ENCODE data around the gene TPCN2. TPM values are rescaled to one million over a fixed set of nuclear protein-coding genes. Genes with fewer than 3 reads are reported as not detected.

The TPCN2 gene
- total RNA-seq, 4 donors from 2014 or later = 12.2 to 30.7 (median 17.6) TPM

GRCh38 chr11:69114362-69114761 lies 65.6 kb downstream of the TPCN2 start:
- no peak for TF ChIP-seq CTCF (IDR thresholded peaks at IDR 0.05; ENCODE audit: low read depth)

GRCh38 chr11:69114811-69115523 lies 66.2 kb downstream of the TPCN2 start:
- TF ChIP-seq CTCF (IDR thresholded peaks at IDR 0.05; ENCODE audit: low read depth) = no peak

- no peak for TF ChIP-seq CTCF (IDR thresholded peaks at IDR 0.05; ENCODE audit: low read depth)
These were observed 67.1 kb downstream of the TPCN2 start for GRCh38 chr11:69115586-69116560.

GRCh38 chr11:69116671-69117070 lies 67.9 kb downstream of the TPCN2 start:
- no peak for TF ChIP-seq CTCF (IDR thresholded peaks at IDR 0.05; ENCODE audit: low read depth)

- TF ChIP-seq CTCF (IDR thresholded peaks at IDR 0.05; ENCODE audit: low read depth) = no peak
These were observed 70.5 kb downstream of the TPCN2 start for GRCh38 chr11:69119190-69119589.

- TF ChIP-seq CTCF (IDR thresholded peaks at IDR 0.05; ENCODE audit: low read depth) = no peak
These were observed 71.6 kb downstream of the TPCN2 start for GRCh38 chr11:69120096-69120875.
